ENCODE results near the gene KIAA1191.

Gene KIAA1191

DNA sequence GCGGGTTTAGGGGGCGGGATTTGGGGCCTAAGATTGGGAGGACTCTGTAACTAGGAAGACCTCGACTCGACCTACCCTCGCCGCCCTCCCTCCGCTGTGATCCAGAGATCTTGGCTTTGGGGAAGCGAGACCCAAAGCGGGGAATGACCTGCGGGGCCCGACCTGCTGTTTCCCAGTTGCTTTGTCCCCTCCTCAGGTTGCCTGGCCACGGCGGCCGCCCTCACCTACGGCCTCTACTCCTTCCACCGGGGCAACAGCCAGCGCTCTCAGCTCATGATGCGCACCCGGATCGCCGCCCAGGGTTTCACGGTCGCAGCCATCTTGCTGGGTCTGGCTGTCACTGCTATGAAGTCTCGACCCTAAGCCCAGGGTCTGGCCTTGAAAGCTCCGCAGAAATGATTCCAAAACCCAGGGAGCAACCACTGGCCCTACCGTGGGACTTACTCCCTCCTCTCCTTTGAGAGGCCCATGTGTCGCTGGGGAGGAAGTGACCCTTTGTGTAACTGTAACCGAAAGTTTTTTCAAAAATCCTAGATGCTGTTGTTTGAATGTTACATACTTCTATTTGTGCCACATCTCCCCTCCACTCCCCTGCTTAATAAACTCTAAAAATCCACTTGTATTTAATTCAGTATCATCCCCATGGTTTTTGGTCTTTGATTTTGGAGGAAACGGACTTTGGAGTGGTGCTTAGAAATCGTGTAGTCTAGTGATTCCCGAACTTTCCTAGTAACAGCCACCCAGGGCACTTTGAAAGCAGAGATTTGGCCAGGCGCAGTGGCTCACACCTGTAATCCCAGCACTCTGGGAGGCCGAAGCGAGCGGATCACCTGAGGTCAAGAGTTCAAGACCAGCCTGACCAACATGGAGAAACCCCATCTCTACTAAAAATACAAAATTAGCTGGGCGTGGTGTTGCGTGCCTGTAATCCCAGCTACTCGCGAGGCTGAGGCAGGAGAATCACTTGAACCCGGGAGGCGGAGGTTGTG is 27.9 kb upstream of the KIAA1191 start:
- DNase-seq, result peak in 1 of 6 experiments; percentile 79

DNA sequence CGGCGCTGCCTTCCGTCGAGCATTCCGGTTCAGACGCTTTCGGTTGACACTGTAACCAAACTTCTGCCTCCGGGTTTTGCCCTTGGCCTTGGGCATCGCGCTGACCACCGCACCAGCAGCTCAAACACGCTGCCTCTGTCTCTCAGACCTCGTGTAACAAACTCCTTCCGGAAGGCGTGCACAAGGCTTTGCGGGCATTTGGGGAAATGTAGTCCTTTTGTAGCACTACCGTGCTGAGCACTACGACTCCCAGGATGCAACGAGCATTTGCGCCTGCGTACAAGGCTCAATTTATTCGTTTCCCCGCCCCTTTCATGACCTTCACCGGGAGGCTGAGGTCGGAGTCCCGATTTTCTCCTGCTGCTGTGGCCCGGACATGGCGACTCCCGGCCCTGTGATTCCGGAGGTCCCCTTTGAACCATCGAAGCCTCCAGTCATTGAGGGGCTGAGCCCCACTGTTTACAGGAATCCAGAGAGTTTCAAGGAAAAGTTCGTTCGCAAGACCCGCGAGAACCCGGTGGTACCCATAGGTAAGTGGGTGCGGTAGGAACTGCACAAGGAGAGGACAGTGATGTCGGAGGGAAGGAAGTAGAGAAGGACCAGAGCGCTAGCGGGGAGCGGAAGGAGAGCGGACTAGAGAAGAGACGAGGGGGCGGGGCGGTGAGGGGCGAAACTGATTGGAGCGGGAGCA is 27.0 kb upstream of the KIAA1191 start, which contains the start of the genes HIGD2A and NOP16:
Gene HIGD2A, plus strand, starts transcription at position 308 of the 691 bp plus-strand sequence. Its CDS starts 69 bp downstream, at position 377.
Gene NOP16, minus strand, starts transcription at position 155 of the 691 bp plus-strand sequence. Its CDS starts 59 bp downstream, at position 96.
- peak; percentile 95 to 100 (median 98) for DNase-seq

DNA sequence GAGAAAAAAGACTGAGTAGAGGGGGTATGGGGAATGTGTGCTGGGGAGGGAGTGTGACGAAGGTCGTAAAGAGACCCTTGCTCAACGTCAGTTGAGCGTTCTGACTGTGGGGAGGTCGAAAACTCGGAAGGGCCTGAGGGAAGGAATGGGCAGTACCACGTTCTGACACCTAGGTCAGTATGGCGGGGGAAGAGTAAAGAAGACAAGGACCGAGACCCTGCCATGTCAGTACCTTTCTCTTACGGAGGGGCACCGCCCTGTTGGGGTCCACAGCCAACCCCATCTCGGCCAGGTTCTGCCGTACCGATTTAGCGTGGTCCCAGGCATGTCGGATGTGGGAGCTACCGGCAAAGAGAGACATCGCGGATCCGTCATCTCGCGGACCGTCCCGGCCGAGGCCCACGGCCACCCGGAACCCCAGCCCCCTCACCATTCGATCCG is 26.5 kb upstream of the KIAA1191 start:
- no peak for DNase-seq

DNA sequence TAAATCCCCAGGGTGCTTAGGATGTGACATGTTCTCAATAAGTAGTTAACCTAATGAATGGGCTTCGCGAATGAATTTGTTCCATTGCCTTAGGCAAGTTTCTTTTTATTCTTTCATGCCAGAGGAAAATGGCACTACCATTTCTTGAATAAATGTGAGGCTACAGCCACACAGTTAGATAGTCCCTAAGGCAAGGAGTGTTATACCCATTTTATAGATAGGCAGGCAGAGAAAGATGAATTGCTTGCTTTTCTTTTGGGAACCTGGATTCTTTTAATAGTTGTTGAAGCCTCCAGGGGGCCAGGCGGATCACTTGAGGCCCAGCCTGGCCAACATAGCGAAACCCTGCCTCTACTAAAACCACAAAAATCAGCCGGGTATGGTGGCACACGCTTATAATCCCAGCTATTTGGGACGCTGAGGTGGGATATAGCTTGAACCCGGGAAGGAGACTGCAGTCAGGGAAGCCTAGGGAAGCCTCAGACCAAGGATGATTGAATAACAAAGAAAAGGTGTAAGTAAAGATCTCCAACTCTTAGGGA is 25.9 kb upstream of the KIAA1191 start:
- no peak for DNase-seq

DNA sequence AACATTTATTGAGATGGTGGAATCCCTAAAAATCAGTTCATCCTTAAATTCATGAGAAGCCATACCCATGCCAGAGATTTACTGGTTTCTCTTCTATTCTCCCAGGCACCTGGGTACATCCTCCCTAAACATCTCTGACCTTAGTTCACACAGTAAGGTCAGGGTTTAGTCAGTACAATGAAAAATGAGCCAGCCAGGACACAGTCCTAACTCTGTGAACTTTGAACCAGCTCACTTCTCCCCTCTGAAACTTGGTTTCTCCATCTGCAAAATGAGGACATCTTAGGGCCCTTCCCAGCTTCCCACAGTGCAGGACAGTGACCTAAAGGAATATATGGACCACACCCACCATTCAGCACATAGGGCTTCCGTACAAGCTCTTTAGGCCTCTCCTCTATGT is 24.9 kb upstream of the KIAA1191 start:
- DNase-seq, result no peak

DNA sequence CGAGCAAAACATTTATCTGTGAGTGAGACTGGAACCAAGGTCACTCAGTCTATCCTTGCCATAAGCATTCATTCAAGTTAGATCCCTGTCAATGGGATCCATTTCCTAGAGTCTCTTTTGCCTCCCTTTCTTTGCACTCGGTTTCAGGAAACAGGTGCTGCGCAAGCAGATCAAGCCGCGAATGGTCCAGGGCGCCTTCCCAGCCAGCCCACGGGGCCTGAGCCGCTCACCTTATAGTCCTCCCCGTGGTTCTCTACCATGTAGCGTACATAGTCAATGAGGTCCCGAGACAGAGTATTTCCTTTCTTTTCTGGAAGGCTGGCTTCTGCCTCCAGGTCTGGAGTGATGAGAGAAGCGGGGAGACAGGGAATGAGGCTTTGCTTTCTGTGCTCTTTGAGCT is 23.4 kb upstream of the KIAA1191 start:
- DNase-seq, result no peak

DNA sequence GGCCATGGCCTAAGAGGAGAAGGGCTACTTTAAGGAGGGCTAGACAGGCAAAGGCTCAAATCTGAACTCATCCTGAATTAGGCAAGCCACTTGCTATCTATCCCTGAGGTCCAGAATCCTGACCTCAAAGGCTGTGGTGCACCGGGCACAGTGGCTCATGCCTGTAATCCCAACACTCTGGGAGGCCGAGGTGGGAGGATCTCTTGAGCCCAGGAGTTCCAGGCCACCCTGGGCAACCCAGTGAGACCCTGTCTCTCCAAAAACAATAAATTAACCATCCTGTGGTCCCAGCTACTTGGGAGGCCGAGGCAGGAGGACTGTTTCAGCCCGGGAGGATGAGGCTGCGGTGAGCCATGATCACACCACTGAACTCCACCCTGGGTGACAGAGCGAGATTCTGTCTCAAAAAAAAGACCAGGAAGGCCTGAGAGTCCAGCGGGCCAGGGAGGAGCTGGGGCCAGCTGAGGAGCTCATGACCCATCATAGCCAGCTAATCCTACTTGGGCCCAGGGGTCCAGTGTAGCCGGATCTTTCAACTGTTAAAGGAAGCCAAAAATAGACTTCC is 22.9 kb upstream of the KIAA1191 start:
- DNase-seq, result no peak

DNA sequence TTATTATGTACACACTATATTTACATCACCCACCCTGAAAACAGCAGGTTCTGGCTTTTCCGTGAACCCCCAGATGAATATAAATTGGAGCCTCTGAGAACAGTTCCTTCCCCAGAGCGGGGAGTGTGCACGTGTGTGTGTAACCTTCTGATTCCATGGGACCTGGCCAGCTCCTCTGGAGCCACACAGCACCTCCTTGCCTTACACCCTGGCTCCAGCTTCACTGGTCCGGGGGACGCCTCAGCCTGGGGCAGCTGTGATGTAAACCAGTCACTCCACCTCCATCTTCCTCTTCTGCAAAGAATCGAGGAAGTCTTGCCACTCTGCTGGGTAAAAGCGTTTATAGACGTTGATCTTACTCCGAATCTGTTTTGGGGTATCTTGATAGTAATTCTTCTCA is 22.4 kb upstream of the KIAA1191 start:
- no peak for DNase-seq

DNA sequence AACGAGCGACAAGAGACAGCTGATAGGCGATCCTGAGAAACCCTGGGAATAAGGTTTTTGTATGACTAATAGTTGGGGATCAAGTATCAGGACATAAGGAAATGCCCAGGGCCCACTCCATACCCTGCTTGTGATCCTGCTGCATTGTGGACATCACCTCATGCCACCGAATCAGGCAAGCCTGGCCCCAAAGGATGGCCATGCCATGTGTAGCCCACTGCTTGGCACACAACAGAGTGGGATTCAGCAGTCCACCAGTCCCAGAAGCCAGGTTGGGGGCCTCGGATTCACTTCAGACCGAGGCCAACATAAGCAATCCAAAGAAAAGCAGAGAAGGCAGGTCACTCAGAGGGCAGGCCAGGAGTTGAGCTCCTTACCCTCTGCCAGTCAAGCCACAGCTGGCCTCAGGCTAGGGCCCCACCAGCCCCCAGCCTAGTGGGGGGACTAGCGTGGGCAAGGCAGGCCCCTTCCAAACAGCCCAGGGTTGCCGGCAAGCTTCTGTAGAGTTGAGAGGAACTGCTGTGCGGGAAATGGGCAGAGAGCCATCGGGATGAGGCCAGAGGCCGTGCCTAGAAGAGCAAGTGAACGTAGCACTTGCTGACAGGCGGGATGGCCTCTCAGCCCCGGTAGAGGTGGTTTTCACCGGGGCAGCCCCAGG is 21.8 kb upstream of the KIAA1191 start:
- DNase-seq, result no peak

DNA sequence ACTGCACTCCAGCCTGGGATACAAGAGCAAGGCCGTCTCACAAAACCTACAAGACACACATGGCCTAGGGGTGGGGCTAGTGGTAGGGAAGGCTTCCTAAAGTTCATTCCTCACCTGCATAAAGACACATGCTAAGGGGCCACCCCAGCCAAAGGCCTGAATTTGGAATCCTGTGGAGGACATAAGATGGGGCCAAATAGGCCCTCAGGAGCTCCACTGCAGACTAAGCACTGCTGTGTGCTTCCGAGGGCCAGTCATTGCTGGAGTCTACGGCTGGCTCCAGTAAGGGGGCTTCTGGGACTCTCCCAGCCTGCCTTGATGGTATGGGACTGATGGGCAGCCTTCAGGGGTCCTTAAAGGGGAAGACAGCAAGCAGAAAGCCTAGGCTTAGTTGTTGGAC is 21.2 kb upstream of the KIAA1191 start:
- DNase-seq, result no peak

DNA sequence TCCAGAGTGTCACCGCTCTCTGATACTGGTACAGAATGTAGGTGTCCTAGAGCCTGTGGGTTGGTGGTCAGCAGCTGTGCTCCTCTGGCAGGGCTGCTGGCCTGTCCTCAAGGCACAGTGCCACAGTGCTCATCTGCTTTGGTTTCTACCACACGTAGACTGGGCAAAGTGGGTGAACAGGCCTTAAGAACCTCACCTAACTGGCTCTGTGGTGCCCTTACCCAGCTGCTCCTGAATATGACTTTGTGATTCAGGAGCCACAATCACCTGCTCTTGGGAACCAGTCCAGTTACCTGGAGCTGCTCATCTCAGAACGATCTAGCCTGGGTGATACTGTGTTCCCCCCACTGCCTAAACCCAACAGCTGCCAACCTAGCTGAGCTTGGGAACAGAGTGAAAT is 20.4 kb upstream of the KIAA1191 start:
- DNase-seq, result no peak

DNA sequence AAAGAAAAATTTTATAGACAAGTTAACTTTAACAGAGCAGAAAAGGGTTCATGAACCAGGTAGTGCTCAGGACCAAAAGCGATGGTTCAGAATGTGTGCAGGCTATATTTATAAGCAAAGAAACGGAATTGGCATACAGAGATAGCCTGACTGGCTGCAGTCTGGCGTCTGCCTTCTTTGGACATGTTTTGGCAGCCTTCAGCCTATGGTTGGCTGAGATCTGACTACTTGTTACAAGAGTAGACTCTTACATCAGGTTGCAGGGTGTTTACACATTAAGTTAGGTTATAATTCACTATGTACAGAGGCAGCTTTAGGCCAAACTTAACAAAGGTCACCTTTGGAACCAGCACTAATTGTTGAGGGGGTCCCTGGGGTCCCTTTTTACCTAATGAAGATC is 19.9 kb upstream of the KIAA1191 start:
- no peak for DNase-seq

DNA sequence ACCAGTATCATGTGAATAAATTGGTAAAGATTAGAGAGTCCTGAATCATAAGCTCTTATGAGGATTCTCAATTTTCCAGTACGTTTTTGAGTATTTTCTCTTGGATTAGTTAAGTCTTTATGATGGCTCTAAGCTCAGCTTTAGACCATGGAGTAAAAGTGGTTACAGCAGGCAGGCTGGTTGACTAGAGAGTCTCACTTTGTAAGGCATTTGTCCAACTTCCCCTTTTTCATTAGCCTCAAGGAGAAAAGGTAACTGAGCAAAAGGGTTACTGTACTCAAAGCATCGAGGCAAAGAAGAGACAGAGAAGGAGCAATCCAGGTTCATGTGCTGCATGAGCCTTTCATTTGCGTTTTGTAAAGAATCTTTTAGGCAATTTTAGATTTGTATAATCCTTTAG is 18.3 kb upstream of the KIAA1191 start:
- DNase-seq, result no peak

DNA sequence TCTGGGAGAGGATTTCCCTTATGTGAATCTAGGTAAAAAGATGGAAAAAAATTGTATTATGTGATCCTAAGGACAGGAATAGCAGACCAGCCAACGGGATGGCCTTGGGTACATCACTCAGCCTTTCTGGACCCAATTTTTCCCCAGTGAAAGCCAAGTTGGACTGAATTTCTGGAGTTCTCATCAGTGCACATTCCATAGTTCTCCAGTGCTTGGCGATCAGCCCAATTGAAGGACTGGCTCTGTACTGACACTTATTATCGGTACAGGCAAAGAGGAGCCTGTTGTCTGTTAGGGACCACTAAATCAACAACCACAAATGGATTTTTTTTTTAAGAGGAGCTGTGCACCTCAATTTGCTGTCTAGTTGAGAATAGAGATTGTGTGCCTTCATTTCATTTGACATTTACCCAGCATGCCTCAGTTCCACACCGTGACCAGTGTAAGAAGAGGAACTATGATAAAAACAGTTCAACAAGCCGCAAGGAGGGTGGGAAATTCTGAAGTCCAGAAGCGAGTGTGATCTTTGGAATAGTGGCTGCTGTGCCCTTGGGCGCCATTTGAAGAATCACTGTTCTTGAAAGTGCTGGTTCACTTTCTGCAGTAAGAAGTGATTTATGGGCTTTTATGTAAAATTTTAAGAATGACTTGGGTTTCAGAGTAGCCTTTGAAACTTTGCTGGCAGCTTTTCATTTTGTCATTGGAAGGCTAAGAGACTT is 11.7 kb upstream of the KIAA1191 start:
- DNase-seq, result no peak

DNA sequence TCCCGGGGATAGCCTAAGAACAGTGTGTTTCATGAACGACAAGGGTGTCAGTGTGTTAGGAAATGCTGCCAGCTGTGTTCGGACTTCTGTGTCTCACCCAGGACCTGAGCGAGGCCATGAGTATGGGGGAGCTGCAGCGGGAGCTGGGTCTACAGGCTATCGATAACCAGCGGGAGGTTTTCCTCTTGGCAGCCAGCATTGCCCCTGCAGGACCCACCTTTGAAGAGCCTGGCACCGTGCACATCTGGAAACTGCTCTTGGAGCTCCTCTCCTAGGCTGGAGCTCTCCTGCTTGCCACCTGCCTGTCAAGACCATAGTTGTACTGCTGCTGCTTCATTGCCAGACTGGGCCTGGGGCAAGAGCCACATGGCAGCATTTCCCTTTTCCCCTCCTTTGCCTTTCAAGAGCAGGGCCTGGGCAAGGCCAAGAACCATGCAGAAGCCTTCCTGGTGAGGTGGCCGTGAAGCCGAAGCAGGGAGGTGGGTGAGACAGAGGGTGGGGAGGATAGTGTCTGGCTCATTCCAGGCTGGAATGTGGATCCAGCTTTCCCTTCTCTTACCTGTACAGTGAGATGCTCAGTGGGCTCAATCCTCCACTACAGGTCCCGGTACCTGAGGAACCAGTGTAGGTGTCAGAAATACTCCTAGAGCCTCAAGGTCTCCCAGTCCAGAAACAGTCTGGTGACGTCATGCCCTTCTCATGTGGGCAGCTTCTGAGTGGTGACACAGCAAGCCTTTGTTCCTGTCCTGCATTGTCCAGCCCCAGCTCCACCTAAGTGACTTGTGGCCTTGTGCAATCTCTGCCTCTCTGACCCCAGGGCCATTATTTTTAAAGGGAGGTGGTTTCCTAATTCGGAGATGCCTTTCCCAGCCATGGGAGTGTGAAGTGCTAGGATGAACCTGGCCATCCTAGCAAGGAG is 10.3 kb upstream of the KIAA1191 start:
- no peak for DNase-seq

DNA sequence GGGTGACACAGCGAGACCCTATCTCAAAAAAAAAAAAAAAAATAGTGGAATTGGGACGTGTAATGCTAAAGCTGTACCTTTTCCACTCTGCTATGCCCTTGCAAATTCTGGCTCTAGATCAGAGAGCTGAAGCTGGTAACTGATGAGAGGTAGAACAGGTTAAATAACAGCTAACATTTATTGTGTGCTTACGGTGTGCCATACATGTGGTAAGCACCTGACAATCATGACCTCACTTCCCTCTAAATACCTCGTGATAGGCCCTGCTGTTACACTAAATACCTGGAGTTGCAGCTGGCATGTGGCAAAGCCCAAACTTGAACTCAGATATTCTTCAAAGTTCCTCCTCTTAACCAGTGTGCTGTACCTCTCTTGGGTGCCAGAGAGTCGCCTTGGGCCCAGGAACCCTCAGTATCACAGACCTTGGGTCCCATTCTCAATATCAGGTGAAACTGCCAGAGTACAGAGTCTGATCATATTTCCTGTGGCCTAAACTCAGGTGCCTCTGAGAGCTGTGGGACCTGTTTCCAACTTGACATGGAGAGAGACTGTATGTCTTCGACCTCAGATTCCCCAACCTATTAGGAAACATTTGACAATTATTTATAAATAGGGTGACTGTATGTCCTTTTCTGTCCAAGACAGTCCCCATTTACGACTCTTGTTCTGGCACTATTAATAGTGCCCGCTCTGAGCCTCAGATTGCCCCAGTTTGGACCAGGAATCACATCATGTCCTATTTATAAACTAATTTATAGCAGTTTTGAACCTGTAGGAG is 8.6 kb upstream of the KIAA1191 start:
- no peak for DNase-seq

DNA sequence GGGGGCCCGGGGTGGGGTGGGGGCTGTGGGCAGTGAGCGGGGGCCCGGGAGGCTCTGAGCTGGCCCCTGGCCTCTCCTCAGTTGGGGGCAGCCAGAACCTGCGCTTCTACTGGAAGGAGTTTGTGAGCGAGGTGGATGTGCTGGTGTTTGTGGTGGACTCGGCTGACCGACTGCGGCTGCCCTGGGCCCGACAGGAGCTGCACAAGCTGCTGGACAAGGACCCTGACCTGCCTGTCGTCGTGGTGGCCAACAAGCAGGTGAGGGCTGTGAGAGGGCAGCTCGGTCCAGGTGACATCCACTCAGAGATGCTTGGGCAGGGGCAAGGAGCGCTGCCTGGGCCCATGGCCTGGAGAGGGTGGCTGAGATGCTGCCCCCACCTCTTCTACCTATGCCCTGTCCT is 7.2 kb upstream of the KIAA1191 start:
- DNase-seq, result no peak

DNA sequence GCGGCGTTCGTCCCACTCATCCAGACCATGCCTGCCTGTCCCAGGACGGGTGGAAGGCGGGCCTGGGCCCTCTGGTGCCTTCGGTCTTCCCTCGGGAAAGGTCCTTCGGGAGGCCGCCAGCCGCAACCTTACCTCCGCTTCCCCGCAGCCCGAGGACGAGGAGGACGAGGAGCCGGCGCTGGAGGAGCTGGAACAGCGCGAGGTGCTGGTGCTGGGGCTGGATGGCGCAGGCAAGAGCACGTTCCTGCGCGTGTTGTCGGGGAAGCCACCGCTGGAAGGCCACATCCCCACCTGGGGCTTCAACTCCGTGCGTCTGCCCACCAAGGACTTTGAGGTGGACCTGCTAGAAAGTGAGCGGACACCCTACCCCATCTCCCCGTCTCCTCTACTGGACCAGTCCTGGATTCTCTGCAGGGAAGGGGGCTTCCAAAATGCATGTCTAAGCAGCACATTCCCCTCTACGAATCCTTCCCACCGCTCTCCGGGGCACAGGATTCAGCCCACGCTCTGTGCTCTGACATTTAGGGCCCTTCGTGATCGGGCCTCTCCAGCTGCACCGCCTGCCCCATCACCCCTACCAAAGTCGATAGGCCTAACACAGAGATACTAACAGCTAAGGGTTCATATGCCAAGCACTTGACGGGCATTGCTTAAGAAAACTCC is 4.8 kb upstream of the KIAA1191 start:
- DNase-seq, result no peak

Measured in stimulated activated naive CD4-positive, alpha-beta T cell (primary cell).